Hepatocyte (in vitro differentiated cells): Measurements from ENCODE around the gene TMEM41B.

Experiments
- CTCF ChIP-seq: fragments of 200-600 bp; sonication (generic); IDR thresholded peaks from 2 replicates; pipeline ENCODE4 v1.5.1; 2016; ENCODE audit warnings: antibody characterized with exemption, mild to moderate bottlenecking; ENCODE audit not compliant: poor library complexity
- EZH2 ChIP-seq: fragments of 200-600 bp; sonication (generic); IDR thresholded peaks from 2 replicates; pipeline ENCODE4 v1.6.1; 2016; ENCODE audit warnings: antibody characterized with exemption, mild to moderate bottlenecking, borderline replicate concordance
- EZH2phosphoT487 ChIP-seq: fragments of 200-600 bp; sonication (generic); IDR thresholded peaks from one replicate; pipeline ENCODE4 v1.6.1; 2018; ENCODE audit warnings: antibody characterized with exemption, mild to moderate bottlenecking, low read depth, moderate library complexity; ENCODE audit not compliant: unreplicated experiment, severe bottlenecking

- TF ChIP-seq CTCF (no peak), EZH2phosphoT487 (no peak), EZH2 (no peak)
These were observed 20.7 kb downstream of the TMEM41B start for GRCh38 chr11:9293646-9294045.
